Heart right ventricle (tissue), 16 donors: ENCODE results near the gene DDOST. TPM values are rescaled to one million over a fixed set of nuclear protein-coding genes. Genes with fewer than 3 reads are reported as not detected.

Experiments used
- ATAC-seq, 8 donors: fragments of 200-7000 bp; cut with Tn5 transposase; one replicate each; pipeline ENCODE4 v1.9.1; 2020; ENCODE audit warnings: mild to moderate bottlenecking in 8 of 8, moderate library complexity in 8 of 8, moderate number of reproducible peaks in 1 of 8
- DNase-seq, 2 donors: peaks; one replicate each; pipeline ENCODE4 v3.0.0-alpha.2; 2020
- H3K27ac ChIP-seq, 10 donors: fragments of 200-600 bp; sonication (generic) in 2 of 10; one replicate each; pipeline versions ENCODE4 v1.5.0 to v1.8.0; 2020 to 2022; ENCODE audit warnings: mild to moderate bottlenecking in 3 of 10
- H3K27me3 ChIP-seq, 7 donors: fragments of 200-600 bp; one replicate each; pipeline ENCODE4 v1.8.0; 2021 to 2022; ENCODE audit warnings: mild to moderate bottlenecking in 2 of 7
- H3K36me3 ChIP-seq, 9 donors: fragments of 200-600 bp; sonication (generic) in 1 of 9; one replicate each; pipeline versions ENCODE4 v1.5.0 to v1.8.0; 2020 to 2022; ENCODE audit warnings: mild to moderate bottlenecking in 2 of 9
- H3K4me1 ChIP-seq, 9 donors: fragments of 200-600 bp; sonication (generic) in 1 of 9; one replicate each; pipeline versions ENCODE4 v1.5.0 to v1.8.0; 2020 to 2022; ENCODE audit warnings: mild to moderate bottlenecking in 4 of 9
- H3K4me3 ChIP-seq, 10 donors: fragments of 200-600 bp; sonication (generic) in 2 of 10; one replicate each; pipeline versions ENCODE4 v1.5.0 to v1.8.0; 2020 to 2022; ENCODE audit warnings: mild to moderate bottlenecking in 7 of 10, moderate library complexity in 2 of 10
- H3K9me3 ChIP-seq, 11 donors: fragments of 200-600 bp in 10 of 11; sonication (generic) in 2 of 11; one replicate each; pipeline versions ENCODE4 v1.5.0 to v1.8.0; 2013 to 2022; ENCODE audit warnings: mild to moderate bottlenecking in 2 of 11, control low read depth in 1 of 11, moderate library complexity in 1 of 11
- CTCF ChIP-seq, 9 donors: fragments of 200-600 bp; sonication (generic) in 2 of 9; IDR thresholded peaks; one replicate each; pipeline versions ENCODE4 v1.5.0 to v1.8.0; 2021 to 2022; ENCODE audit warnings: antibody characterized with exemption in 9 of 9, mild to moderate bottlenecking in 5 of 9, moderate library complexity in 1 of 9
- WGBS, 2 donors: extraction: QIAGEN DNeasy Blood & Tissue Kit; methylation state at CpG; one replicate each; pipeline ENCODE4 v1.1.7; 2013; ENCODE audit warnings: inconsistent platforms in 1 of 2; 5-methylcytosine and 5-hydroxymethylcytosine counted together
- intact Hi-C, 10 donors: fragments of 100-400 bp; cut with DNase I; formaldehyde crosslinking; loops; one replicate each; pipeline versions ENCODE4 v1.11.1 to v1.14.2; 2022
- polyA plus RNA-seq, 2 donors: library from polyadenylated mRNA; stranded (reverse); fragments of 200-250 nt; gene quantifications; one replicate each; pipeline ENCODE4 v1.2.3, GENCODE V29; 2013
- total RNA-seq, 10 donors: library from RNA; stranded (reverse); fragmentation: NEBNext Ultra II Directional in 3 of 10; extraction: Animal tissue kit (Norgen Biotek cat#: 25700) in 3 of 10; gene quantifications; one replicate each; pipeline versions ENCODE4 v1.2.1 to v1.2.4, GENCODE V29; 2021 to 2023
- donor health status: Arrhythmogenic right ventricular cardiomyopathy.
- donor health status: ischemic (EF 13 %, LVEDD 7.1; RV severe dilation, severe dysfunction).
- donor health status: healthy with polysubstance abuse.
- donor health status: DM: no; HTN: yes; CAD: no.
- donor health status: DM: no; HTN: no; CAD: no.
- donor health status: ischemic (EF 25% LVEDD 6.9; RV normal size, moderate dysfunction).
- donor health status: ischemic (EF 25% LVEDD 5.7; RV mildly dilated, moderate dysfunction).
- donor health status: healthy.
- donor health status: DM: yes; HTN: yes; CAD: no.
- donor health status: Ischemic cardiomyopathy.
- donor health status: ischemic (EF 35%, LVEDD 5.7; RV mildly dilated, moderate dysfunction).
- donor health status: nonischemic (EF 11% LVEDD 7.7; RV severe dilation, severe dysfunction).
- donor health status: DM: yes; HTN: yes; CAD: no.
- donor health status: PGD.
- donor health status: ischemic (EF 29% LVEDD 5.4; RV normal size, mild dysfunction).
- donor health status: nonischemic (EF 23%, LVEDD 6.1; RV moderate dilation, normal function).

The DDOST gene
- total and polyA plus RNA-seq, 12 donors: 98.8 to 222 (median 124) TPM

GRCh38 chr1:20666146-20666545 is 5.0 kb upstream of the DDOST start:
- ATAC-seq (peak in 4 of 8 donors; percentile 22 to 43 (median 37)), DNase-seq (no peak)
- intact Hi-C loops: no loop called here
- Histone ChIP-seq H3K4me1 (peaks cover 0 to 31% (median 13%) of the 10 kb centered on the region in 9 donors), H3K27me3 (no peaks in the 10 kb centered on the region), H3K27ac (peak overlapping the region; percentile 48 to 85 (median 69)), H3K36me3 (peaks cover 0 to 20% (median 0%) of the 10 kb centered on the region in 9 donors), H3K9me3 (no peaks in the 10 kb centered on the region), H3K4me3 (peak overlapping the region in 5 of 10 donors; percentile 11 to 32 (median 28))
- WGBS, 2 donors: 55 to 66% methylated on average over 15 to 16 of the region's 16 CpGs
- no peak for TF ChIP-seq CTCF (IDR thresholded peaks at IDR 0.05)

- Histone ChIP-seq H3K4me3 (peak overlapping the region in 2 of 10 donors; percentile 16 to 32), H3K4me1 (peaks cover 0 to 31% (median 15%) of the 10 kb centered on the region in 9 donors), H3K27ac (peak overlapping the region; percentile 48 to 85 (median 69)), H3K27me3 (no peaks in the 10 kb centered on the region), H3K9me3 (no peaks in the 10 kb centered on the region), H3K36me3 (peaks cover 0 to 16% (median 0%) of the 10 kb centered on the region in 9 donors)
- intact Hi-C loops: no loop called here
- 63 to 82% methylated on average over 12 of the region's 12 CpGs for WGBS, 2 donors
- DNase-seq: no peak
- no peak for TF ChIP-seq CTCF (IDR thresholded peaks at IDR 0.05)
- no peak for ATAC-seq
Observed at GRCh38 chr1:20665726-20666125, 4.6 kb upstream of the DDOST start.

- intact Hi-C loops: no loop called here
- Histone ChIP-seq H3K9me3 (no peaks in the 10 kb centered on the region), H3K36me3 (peaks cover 0 to 20% (median 0%) of the 10 kb centered on the region in 9 donors), H3K4me1 (peaks cover 4 to 47% (median 29%) of the 10 kb centered on the region in 9 donors), H3K27ac (no peak overlapping the region), H3K27me3 (no peaks in the 10 kb centered on the region), H3K4me3 (no peak overlapping the region)
- 77 to 83% methylated on average over 12 of the region's 12 CpGs for WGBS, 2 donors
- no peak for TF ChIP-seq CTCF (IDR thresholded peaks at IDR 0.05)
- DNase-seq (no peak), ATAC-seq (no peak)
Observed at GRCh38 chr1:20663969-20664715, 3.0 kb upstream of the DDOST start.

- H3K9me3 ChIP-seq: no peaks in the 10 kb centered on the region
- ATAC-seq (no peak), DNase-seq (no peak)
- intact Hi-C loops: no loop called here
- TF ChIP-seq CTCF (IDR thresholded peaks at IDR 0.05): no peak
- 84 to 91% methylated on average over 1 of the region's 1 CpG for WGBS, 2 donors
- peaks cover 0 to 22% (median 0%) of the 10 kb centered on the region in 9 donors for H3K36me3 ChIP-seq
- no peak overlapping the region for H3K4me3 ChIP-seq
- H3K27me3 ChIP-seq: no peaks in the 10 kb centered on the region
- H3K4me1 ChIP-seq: peaks cover 4 to 54% (median 36%) of the 10 kb centered on the region in 9 donors
- H3K27ac ChIP-seq: no peak overlapping the region
Observed at GRCh38 chr1:20663365-20663764, 2.2 kb upstream of the DDOST start.
